Endothelial cell of umbilical vein (primary cell): ENCODE data around the gene OOEP.

ENCODE experiments used
- POLR2A ChIP-seq: IDR thresholded peaks from 2 replicates; pipeline ENCODE4 v1.6.1; 2012; ENCODE audit warnings: low read depth, mild to moderate bottlenecking, control low read depth, low read length
- POLR2AphosphoS5 ChIP-seq: IDR thresholded peaks from 2 replicates; pipeline ENCODE4 v1.6.1; 2012; ENCODE audit warnings: low read depth, mild to moderate bottlenecking, control low read depth, low read length, moderate library complexity; ENCODE audit not compliant: insufficient read depth

GRCh38 chr6:73329201-73329600, 40.5 kb downstream of the OOEP start:
- TF ChIP-seq POLR2A (no peak), POLR2AphosphoS5 (no peak)
